Stimulated activated CD4-positive, alpha-beta T cell treated with anti-CD3 and anti-CD28 coated beads, Interleukin-15, amount 100 ng/mL, for 24 hours (primary cell): ENCODE data around the gene TOR1AIP2.

Experiments used
- DNase-seq: peaks from one replicate; pipeline ENCODE4 v3.0.0-alpha.2; 2020

Gene TOR1AIP2

DNA sequence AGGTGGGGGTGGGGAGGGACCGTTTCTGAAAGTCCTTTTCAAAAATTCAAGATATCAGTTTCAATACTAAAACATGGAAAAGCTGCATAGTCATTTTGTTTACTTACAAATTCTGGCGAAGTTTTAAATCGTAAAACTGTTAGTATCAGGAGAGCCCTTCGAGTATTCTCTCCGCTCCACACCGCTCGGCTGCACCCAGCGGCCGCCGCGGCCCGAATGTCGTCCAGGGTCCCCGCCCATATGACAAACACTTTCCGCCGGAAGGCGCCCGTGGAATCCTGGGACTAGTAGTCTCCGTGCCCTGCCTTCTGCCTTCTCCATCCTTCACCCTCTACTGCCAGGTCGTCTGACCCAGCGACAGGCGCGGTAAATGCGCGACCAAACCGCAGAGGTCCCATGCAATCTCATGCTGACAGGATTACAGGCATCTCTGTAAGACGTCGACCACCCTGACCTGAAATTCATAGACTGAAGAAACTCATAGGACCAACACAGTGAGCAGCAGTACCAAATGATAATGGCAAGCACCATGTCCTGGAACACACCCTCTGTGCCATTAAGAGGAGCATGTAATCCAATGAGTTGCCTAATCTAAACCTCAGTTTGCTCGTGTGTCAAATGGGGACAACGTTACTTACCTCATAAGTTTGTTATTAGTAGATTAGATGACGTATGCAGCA, at the start of gene TOR1AIP2:
TSS of gene TOR1AIP2 (minus strand) at position 218 of the 680 bp plus-strand sequence. CDS start 25,138 bp downstream, outside the sequence.
- peak; percentile 93 for DNase-seq

DNA sequence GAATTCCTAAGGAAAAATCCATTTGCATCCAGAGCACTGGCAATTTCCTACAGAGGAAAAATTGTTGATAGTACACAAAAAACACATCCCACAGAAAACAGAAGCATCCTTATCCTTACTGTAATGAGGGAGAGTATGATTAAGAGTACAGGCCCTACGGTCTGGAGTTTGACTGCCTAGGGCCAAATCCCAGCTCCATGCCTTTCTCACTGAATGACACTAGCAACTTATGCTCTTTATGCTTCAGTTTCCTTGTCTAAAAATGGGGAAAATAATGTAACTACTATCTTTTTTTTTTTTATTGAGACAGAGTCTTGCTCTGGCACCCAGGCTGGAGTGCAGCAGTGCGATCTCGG, 49.2 kb upstream of the TOR1AIP2 start:
- no peak for DNase-seq

DNA sequence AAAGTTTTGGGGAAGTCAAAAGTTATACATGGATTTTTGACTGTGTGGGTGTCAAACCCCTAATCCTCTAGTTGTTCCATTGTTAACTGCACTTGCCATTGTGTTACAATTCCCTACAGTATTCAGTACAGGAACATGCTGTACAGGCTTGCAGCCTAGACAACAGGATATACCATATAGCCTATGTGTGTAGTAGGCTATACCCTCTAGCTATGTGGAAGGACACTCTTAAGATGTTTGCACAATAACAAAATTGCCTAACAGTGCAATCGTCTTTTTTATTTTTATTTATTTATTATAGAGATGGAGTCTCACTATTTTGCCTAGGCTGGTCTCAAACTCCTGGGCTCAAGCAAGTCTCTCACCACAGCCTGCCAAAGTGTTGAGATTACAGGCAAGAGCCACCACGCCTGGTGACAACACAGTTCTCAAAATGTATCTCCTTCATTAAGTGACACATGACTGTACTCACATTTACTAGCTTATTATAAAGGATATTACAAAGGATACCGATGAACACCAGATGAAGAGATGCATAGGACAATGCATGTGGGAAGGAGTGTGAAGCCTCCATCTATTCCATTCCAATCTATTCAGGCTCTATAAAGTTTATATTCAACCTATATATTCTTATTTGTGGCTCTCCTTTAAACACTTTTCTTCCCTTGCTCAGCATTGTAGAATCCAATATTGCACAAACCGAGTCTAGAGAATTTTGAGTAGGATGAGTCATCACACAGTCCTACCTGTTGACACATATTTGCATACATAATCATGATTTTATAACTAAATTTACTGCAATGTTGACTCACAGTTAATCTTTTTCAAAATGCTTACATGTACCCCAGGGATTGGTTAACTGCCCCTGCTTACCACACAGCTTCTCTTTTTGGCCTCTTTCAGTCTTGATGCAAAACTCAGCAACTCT, 48.6 kb upstream of the TOR1AIP2 start:
- no peak for DNase-seq

DNA sequence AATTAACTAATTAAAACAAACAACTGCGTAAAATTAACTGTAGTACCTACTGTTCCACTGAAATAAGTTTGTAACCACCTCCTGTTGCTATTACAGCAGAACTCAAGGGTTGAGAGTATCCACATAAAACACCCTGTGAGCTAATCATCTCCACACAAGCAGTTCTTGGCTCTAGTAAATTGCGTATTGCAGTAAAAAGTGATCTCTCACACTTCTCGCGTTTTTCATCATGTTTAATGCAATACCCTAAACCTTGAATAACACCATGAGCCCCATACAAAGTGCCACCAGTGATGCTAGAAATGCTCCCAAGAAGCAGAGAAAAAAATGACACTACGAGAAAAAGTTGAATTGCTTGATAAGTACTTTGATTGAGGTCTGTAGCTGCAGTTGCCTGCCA, 47.7 kb upstream of the TOR1AIP2 start:
- DNase-seq: no peak

DNA sequence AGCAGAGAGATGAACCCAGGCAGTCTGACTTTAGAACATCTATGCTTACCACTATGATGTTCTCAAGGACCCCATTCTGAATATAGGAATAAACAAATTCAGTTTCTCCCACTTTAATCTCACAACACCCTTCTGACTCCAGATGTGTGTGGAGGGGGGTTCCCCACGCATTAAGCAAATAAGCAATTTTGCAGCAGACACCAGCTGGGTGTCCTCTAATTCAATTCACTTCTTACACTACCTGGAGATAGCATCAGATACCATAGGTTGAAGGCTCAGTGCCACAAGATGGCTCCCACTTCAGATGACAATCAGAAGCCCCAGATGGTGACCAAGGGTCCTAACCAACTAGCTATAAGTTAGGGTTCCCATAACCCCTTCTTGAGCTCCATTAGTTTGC, 46.7 kb upstream of the TOR1AIP2 start:
- DNase-seq: no peak

DNA sequence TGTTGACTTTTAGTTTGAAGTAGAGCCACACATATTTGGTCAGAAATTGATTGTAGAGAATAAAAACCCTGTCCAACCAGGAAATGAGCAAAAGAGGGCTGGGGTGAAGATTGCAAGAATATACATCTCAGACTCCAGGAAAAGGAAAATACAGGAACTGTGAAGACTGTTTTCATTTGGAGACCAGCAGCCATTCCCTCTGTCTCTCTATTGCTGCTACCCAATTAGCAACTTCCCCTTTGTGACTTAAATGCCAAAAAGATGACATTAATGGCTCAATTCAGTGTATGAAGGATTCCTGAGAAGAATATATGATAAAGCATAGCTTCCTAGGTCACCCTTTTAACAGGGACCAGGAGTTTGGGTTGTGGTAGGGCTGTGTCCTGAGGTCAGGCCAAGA, 45.4 kb upstream of the TOR1AIP2 start:
- no peak for DNase-seq

DNA sequence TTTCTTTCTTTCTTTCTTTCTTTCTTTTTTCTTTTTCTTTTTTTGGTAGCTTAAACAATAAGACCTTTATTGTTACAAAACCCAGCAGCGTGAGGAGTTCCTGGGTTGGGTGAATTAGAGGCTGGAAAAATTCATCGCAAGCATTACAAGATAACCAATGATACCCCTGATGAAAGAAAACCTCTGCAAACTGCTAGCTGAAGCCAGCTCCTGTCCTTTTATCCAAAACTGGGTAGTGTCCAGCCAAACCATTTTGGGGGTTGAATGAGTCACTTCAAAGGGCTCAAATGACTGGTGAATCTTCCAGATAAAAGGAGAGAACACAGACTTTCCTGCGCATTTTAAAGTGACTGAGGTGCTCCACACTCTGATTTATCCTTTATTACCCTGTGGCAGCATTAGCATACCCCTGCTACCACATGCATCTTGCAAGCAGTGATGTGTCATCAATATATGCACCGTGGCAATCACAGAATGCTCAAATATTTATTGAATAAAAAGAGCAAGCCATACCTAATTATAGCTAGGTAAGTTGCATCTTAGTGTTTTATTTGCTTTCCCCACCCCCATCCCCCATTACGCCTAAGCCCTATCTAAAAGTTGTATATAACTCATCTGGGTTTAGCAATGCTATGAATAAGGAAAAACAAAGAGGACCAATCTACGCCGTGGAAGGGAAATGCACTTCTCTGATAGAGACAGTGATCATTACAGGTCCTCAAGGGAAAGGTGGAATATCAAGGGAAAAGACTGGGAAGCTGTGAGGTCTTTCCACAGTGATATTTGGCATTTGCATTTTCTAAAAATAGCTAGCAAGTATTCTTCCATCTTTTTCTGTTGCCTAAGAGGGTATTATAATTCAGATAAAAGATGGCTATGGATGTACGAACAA, 44.6 kb upstream of the TOR1AIP2 start:
- DNase-seq: no peak

DNA sequence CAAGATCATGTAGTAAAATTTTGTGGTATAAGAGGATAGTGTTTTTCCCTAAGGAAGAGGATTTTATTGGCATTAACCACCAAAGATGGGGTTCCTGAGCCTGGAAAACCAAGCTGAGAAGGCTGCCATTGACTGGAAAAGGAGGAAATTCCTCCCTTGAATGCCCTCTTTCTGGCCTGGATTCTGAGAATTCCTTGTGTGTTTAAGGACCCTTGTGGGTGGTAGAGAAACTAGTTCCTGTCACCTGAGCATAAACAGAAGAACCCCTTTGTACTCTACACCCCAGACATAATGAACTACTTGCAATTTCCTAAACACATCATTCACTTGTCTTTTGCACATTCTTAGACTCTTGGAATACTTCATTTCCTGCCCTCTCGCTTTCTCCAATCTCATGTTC, 43.9 kb upstream of the TOR1AIP2 start:
- DNase-seq: no peak

DNA sequence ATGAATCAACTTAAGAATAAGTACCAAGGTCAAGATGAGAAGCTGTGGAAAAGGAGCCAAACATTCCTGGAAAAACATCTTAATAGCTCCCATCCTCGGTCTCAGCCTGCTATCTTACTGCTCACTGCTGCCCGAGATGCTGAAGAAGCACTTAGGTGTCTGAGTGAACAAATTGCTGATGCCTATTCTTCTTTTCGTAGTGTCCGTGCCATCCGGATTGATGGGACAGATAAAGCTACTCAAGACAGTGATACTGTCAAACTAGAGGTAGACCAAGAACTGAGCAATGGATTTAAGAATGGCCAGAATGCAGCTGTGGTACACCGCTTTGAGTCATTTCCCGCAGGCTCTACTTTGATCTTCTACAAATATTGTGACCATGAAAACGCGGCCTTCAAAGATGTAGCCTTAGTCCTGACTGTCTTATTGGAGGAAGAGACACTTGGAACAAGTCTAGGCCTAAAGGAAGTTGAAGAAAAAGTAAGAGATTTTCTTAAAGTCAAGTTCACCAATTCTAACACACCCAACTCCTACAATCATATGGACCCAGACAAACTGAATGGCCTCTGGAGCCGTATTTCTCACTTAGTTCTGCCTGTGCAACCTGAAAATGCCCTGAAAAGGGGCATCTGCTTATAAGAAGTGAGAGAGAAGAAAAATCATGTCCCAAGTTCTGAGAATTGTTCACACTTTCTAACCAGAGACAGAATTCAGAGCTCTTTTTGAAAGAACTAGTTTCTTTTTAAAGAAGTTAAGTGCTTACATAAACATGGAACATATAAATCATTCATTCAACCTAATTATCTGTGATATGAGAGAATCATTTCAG, 40.2 kb upstream of the TOR1AIP2 start:
- DNase-seq: no peak

DNA sequence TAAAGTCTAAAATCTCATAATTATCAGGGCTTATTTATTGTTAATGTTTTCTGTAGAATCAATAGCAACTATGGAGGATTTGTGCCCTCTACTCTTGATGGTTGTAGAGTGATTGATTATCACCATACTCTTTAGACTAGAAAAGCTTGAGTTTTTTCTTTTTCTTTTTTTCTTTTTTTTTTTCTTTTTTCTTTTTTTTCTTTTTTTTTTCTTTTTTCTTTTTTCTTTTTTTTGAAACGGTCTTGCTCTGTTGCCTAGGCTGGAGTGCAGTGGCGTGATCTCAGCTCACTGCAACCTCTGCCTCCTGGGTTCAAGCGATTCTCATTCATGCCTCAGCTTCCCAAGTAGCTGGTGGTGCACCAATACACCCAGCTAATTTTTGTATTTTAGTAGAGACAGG, 34.2 kb upstream of the TOR1AIP2 start:
- DNase-seq: no peak

DNA sequence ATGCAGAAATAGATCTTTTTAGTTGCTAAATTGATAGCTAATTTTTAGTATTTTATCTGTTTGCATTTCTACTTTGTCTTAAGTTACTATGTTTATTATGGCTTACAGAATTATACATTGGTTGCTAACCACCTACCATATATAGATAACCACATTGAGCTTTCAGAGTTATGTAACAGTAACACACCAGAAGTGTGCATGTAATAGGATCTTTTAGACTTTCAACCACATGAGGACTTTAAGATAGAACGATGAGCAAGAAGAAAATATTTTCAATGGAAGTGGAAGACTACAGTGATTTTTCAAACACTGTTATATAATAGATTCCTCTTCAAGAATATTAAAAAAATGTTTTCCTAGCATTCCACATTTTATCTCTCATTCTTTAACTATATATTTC, 33.3 kb upstream of the TOR1AIP2 start:
- no peak for DNase-seq

DNA sequence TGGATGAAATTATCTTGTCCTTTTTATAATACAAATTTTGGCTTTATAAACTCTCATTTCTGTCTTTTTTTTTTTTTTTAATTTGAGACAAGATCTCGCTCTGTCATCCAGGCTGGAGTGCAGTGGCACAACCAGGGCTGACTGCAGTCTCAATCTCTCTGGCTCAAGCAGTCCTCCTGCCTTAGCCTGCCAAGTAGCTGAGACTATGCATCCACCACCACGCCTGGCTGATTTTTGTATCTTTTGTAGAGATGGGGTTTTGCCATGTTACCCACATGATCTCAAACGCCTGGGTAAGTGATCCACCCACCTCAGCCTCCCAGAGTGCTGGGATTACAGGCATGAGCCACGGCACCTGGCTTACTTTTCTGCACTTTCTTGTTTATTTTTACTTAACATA, 12.0 kb upstream of the TOR1AIP2 start:
- DNase-seq: no peak

DNA sequence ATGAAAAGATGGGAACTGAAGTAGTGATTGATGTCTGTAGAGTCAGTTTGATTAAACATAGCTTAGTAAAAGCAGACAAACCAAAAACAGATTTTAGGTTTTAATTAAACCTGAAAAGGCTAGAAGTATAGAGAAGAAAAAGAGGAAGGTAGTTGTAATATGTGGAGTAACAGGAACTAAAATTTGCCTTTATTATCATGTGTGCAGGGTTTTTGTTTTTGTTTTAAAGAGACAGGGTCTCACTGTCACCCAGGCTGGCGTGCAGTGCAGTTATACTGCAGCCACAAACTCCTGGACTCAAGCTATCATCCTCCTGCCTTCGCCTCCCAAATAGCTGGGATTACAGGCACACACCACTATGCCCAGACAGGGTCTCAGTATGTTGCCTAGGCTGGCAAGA, 10.5 kb upstream of the TOR1AIP2 start:
- no peak for DNase-seq

DNA sequence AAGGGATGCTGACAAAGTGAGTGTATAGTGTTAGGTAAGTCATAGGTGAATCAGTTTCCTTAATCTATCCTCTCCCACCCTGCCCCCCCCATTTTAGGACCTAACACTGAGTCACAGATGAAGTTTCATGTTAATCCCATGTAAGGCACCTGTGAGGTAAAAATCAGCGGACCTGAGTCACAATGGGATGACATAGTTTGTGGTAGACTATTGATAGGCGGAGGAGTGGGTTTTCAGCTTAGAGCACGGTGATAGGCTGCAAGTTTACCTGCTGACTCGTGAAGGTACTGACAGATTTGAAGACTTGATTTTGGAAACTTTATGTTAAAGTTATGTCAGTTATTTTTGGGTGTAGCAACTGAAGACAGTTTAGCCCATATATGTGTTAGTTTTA, 6.1 kb upstream of the TOR1AIP2 start:
- DNase-seq: peak; percentile 66

DNA sequence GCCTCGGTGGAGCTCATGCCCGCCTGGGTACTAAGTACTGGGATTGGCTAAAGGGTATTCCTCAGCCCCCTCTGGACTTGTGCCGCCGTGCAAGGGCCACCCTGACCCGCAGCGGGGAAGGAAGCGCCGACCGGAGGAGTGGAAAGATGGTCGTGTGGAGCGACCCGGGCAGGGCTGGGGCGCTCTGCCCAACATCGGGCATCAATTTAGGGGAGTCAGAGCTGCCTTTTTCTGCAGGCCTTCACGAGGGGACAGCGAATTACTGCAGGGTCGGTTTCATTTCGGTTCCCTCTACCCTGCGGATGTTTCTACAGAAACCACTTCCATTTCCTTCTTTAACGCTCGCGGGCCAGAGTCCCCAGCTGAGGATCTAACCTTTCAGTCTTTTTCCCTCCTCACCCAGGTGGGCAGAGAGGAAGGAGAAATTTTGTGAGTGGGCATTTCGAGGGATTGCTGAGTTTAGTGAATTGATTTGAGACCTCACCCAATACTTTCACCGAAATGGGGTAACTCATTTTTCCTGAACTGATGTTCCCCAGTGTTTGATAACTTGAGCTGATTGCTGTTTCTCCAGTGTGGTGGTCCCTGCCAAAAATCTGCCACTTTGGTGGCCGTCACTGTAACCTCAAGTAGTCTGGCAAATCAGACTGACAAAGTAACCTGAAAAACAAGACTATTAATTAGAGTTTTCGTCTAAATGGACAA, 5.6 kb upstream of the TOR1AIP2 start:
- peak; percentile 6 for DNase-seq

DNA sequence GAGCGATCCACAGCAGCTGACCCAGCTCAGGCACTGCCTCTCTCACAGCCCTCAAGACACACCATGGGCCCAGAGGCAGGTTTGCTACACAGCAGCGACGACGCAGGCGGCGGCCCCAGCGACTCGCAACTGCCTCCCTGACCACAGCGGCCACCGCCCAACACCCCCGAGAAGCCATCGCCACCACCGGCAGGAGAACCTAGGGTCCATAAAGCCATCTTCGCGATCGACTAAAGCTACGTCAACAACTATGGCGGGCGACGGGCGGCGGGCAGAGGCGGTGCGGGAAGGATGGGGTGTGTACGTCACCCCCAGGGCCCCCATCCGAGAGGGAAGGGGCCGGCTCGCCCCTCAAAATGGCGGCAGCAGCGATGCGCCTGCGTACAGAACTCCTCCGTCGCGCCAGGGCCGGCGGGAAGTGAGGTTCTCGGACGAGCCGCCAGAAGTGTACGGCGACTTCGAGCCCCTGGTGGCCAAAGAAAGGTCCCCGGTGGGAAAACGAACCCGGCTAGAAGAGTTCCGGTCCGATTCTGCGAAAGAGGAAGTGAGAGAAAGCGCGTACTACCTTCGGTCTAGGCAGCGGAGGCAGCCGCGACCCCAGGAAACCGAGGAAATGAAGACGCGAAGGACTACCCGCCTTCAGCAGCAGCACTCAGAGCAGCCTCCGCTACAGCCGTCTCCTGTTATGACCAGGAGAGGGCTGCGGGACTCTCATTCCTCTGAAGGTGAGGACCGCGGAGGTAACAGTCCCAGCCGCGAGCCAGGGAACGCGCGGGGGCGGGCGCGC, 4.8 kb upstream of the TOR1AIP2 start, which contains the start of gene TOR1AIP1:
TSS of gene TOR1AIP1 (plus strand) at position 33 of the 787 bp plus-strand sequence. CDS start at position 251, 218 bp downstream.
- DNase-seq: peak; percentile 97

DNA sequence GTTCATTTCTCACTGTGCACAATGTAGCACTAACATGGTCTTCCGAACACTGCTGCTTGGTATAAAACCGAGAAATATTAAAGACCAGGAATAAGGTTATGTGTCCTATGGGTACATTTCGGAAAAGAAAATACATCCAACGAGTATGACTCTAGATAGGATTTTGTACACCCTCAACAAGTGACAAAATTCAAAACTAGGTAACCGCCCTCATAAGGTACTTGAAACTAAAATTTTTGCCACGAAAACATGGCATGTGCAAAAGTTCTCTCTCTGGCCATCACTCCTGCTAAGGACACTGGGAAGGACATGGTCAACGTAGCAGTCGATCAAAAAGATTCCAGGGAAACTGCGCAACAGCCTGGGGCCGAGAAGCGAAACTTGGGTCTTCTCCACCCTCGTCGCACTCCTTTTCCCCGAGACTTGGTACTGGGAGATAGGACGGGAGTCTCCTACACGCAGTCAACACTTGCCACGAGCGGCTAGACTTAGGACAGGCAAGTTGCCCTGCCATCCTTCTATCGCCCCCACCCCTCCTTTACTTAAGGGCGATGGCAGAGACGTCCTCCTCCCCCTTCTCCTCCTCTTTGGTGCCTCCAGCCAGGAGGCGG, 4.1 kb upstream of the TOR1AIP2 start:
- DNase-seq: no peak

DNA sequence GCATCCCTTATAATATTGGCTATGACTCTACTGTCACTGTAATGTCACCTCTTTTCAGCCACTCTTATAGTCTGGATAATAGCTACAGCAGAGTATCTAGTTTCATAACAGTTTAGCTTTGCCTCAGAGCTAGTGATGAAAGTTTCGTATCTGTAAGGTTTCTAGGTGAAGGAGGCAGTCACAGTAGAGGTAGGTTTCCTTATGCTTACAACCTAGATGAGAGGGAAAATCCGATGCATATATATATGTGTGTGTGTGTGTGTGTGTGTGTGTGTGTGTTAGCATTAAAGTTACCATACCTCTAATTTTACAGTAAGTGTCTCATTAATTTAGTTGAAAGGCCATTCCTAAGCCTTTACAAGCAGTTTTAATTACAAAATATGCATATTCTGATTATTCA, 2.2 kb upstream of the TOR1AIP2 start:
- DNase-seq: no peak

DNA sequence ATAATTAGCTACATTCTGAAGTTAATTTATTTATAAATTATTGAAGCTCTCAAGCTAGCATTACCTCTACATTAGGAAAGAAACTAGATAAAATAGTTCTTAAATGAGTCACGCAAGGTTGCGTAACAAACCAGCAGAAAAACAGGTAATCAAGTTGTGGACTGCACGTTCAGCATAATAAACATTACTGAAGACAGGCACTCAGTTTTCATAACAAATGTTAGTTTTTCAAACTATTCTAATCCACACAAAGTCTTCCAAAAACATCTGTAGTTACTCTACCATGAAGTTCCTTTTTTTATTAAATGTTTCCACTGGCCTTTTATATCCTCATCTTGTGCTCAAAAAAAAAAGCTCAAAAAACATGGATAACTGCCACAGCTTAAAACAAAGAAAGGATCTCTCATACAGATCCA, 1.3 kb downstream of the TOR1AIP2 start:
- no peak for DNase-seq

DNA sequence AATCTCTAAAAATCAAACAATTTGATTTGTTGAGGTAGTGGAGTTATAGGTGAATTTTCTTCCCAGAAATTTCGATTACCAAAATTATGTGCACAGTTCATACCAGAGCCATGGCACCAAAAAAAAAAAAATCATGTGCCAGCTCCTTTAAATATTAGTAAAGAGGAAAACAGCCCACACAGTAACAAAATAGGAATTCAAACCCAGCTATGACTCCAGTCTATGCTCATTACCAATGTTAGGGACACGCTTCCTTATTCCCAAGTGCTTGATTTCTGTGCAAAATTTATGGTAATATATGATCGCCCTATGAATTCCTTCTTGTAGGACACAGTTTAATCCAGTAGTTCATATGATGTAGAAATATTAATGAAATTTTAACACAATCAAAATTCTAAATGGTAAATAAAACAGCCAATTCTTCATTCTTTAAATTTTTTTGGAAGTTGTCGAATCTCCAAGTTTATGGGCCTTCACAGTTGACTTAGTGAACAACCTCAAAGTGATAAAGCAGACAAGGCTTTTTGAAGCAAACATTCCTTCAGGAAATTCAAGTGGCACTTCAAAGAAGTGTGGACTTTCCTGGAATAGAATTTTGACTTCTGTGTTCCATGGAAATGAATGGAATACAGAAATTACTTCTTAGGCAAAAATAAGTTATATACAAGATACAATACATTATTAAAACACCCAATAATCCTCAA, 1.9 kb downstream of the TOR1AIP2 start:
- no peak for DNase-seq
